HepG2 (cell line): ENCODE measurements around the gene ASGR1. TPM values are rescaled to one million over a fixed set of nuclear protein-coding genes. Genes with fewer than 3 reads are reported as not detected.

Experiments used
- ARID2 ChIP-seq: sonication (generic); formaldehyde crosslinking; IDR thresholded peaks from 2 replicates; pipeline ENCODE4 v1.8.1; 2022; ENCODE audit warnings: mild to moderate bottlenecking, missing genetic modification reagents, borderline replicate concordance
- ATF7-NPFF ChIP-seq: sonication (generic); formaldehyde crosslinking; IDR thresholded peaks from 2 replicates; pipeline ENCODE4 v1.8.1; 2023; ENCODE audit warnings: mild to moderate bottlenecking, low read depth, missing genetic modification reagents, moderate library complexity
- FOXO1 ChIP-seq: sonication (generic); formaldehyde crosslinking; IDR thresholded peaks from 2 replicates; pipeline ENCODE4 v1.4.0; 2020; ENCODE audit warnings: missing genetic modification reagents
- IRF1 ChIP-seq: sonication (generic); formaldehyde crosslinking; IDR thresholded peaks from 2 replicates; pipeline ENCODE4 v1.4.0; 2020; ENCODE audit warnings: low read depth, mild to moderate bottlenecking, missing genetic modification reagents
- MIXL1 ChIP-seq: IDR thresholded peaks from 2 replicates; pipeline ENCODE4 v1.6.1; 2016
- NPAS2 ChIP-seq: sonication (generic); formaldehyde crosslinking; IDR thresholded peaks from 2 replicates; pipeline ENCODE4 v1.8.0; 2022; ENCODE audit warnings: mild to moderate bottlenecking, missing genetic modification reagents, borderline replicate concordance
- PPARG ChIP-seq: conservative IDR thresholded peaks from 2 replicates; pipeline ENCODE4 v1.6.1; 2016; ENCODE audit warnings: missing biosample characterization, missing genetic modification reagents
- PRDM10 ChIP-seq: sonication (generic); formaldehyde crosslinking; IDR thresholded peaks from 2 replicates; pipeline ENCODE4 v1.4.0; 2020; ENCODE audit warnings: low read depth, missing genetic modification reagents
- SALL1 ChIP-seq: sonication (generic); formaldehyde crosslinking; IDR thresholded peaks from 2 replicates; pipeline ENCODE4 v1.8.0; 2022; ENCODE audit warnings: mild to moderate bottlenecking, missing genetic modification reagents
- SMARCC2 ChIP-seq: fragments of 450-650 bp; IDR thresholded peaks from 2 replicates; pipeline ENCODE4 v1.6.1; 2017; ENCODE audit warnings: antibody characterized with exemption, mild to moderate bottlenecking
- ZFP41 ChIP-seq: sonication (generic); formaldehyde crosslinking; IDR thresholded peaks from 2 replicates; pipeline ENCODE4 v1.4.0; 2020; ENCODE audit warnings: mild to moderate bottlenecking, missing genetic modification reagents, borderline replicate concordance
- ZNF34 ChIP-seq: sonication (generic); formaldehyde crosslinking; IDR thresholded peaks from 2 replicates; pipeline ENCODE4 v1.4.0; 2020; ENCODE audit warnings: mild to moderate bottlenecking, missing genetic modification reagents, borderline replicate concordance
- ZNF350 ChIP-seq: sonication (generic); formaldehyde crosslinking; IDR thresholded peaks from 2 replicates; pipeline ENCODE4 v1.4.0; 2020; ENCODE audit warnings: mild to moderate bottlenecking, low read depth, missing genetic modification reagents, borderline replicate concordance
- ZNF605 ChIP-seq: sonication (generic); formaldehyde crosslinking; IDR thresholded peaks from 2 replicates; pipeline ENCODE4 v1.8.0; 2022; ENCODE audit warnings: mild to moderate bottlenecking, missing genetic modification reagents
- ZNF678 ChIP-seq: sonication (generic); formaldehyde crosslinking; IDR thresholded peaks from 2 replicates; pipeline ENCODE4 v1.4.0; 2020; ENCODE audit warnings: mild to moderate bottlenecking, missing genetic modification reagents
- ZNF891 ChIP-seq: sonication (generic); formaldehyde crosslinking; IDR thresholded peaks from 2 replicates; pipeline ENCODE4 v1.5.0; 2020; ENCODE audit warnings: mild to moderate bottlenecking, missing genetic modification reagents
- polyA plus RNA-seq, 8 experiments: library from polyadenylated mRNA; depleted of rRNA in 3 of 8; stranded (reverse) in 7 of 8; unstranded in 1 of 8; fragments of >200 nt; fragmentation: Illumina TruSeq in 4 of 8; extraction: Trizol in 4 of 8; gene quantifications; 2 replicates each; pipeline versions ENCODE4 v1.2.1 to v1.2.3, GENCODE V29; 2011 to 2016; ENCODE audit warnings: low read depth in 4 of 8, missing spikeins in 1 of 8, mixed read lengths in 1 of 8; ENCODE audit not compliant: insufficient read depth in 1 of 8
- total RNA-seq, 5 experiments: library from RNA; depleted of rRNA; stranded (reverse); fragments of >200 nt; fragmentation: Illumina TruSeq; extraction: Trizol; gene quantifications; 2 replicates each; pipeline ENCODE4 v1.2.3, GENCODE V29; 2016; ENCODE audit warnings: low read depth in 1 of 5
- TF ChIP-seq, protein P1 (sequence below): sonication (generic); formaldehyde crosslinking; IDR thresholded peaks from 2 replicates; pipeline ENCODE4 v1.4.0; 2020; ENCODE audit warnings: missing genetic modification reagents
- TF ChIP-seq, protein P2 (sequence below): sonication (generic); formaldehyde crosslinking; IDR thresholded peaks from 2 replicates; pipeline ENCODE4 v1.5.0; 2020; ENCODE audit warnings: missing genetic modification reagents
- TF ChIP-seq, protein P3 (sequence below): sonication (generic); formaldehyde crosslinking; IDR thresholded peaks from 2 replicates; pipeline ENCODE4 v1.5.0; 2020; ENCODE audit warnings: mild to moderate bottlenecking, missing genetic modification reagents, borderline replicate concordance

The ASGR1 gene
- total and polyA plus RNA-seq, 2 of the 13 experiments (the other 11 are each of a cell fraction or from before 2014, with no cell fraction given), result 353 to 796 TPM

GRCh38 chr17:7138800-7139381 lies 40.3 kb downstream of the ASGR1 start (continued):
- TF ChIP-seq PRDM10 (CRISPR knock-in tag) (no peak), ATF7-NPFF (CRISPR knock-in tag) (no peak), ZFP41 (CRISPR knock-in tag) (no peak), SMARCC2 (no peak), ARID2 (no peak), ZNF891 (CRISPR knock-in tag) (no peak), MIXL1 (no peak), ZNF350 (CRISPR knock-in tag) (no peak), SALL1 (CRISPR knock-in tag) (peak; percentile 41; the same call in 1 of the 2 replicates), ZNF34 (CRISPR knock-in tag) (no peak), NPAS2 (CRISPR knock-in tag) (no peak), ZNF605 (CRISPR knock-in tag) (0 out of 2 replicates have a peak, but pooled peaks have one; percentile 28), IRF1 (no peak), ZNF678 (CRISPR knock-in tag) (no peak), PPARG (CRISPR knock-in tag) (no peak), FOXO1 (CRISPR knock-in tag) (no peak)
- TF ChIP-seq, protein P1, sequence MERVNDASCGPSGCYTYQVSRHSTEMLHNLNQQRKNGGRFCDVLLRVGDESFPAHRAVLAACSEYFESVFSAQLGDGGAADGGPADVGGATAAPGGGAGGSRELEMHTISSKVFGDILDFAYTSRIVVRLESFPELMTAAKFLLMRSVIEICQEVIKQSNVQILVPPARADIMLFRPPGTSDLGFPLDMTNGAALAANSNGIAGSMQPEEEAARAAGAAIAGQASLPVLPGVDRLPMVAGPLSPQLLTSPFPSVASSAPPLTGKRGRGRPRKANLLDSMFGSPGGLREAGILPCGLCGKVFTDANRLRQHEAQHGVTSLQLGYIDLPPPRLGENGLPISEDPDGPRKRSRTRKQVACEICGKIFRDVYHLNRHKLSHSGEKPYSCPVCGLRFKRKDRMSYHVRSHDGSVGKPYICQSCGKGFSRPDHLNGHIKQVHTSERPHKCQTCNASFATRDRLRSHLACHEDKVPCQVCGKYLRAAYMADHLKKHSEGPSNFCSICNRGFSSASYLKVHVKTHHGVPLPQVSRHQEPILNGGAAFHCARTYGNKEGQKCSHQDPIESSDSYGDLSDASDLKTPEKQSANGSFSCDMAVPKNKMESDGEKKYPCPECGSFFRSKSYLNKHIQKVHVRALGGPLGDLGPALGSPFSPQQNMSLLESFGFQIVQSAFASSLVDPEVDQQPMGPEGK (CRISPR knock-in tag), result 0 out of 2 replicates have a peak, but pooled peaks have one; percentile 38
- TF ChIP-seq, protein P2, sequence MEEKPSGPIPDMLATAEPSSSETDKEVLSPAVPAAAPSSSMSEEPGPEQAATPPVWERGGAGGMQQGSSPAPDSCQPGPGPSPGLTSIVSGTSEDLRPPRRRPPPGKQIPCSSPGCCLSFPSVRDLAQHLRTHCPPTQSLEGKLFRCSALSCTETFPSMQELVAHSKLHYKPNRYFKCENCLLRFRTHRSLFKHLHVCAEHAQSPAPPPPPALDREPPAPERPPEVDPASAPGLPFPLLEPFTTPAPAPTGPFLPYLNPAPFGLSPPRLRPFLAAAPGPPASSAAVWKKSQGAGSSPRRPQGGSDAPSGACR (CRISPR knock-in tag), result no peak
- TF ChIP-seq, protein P3, sequence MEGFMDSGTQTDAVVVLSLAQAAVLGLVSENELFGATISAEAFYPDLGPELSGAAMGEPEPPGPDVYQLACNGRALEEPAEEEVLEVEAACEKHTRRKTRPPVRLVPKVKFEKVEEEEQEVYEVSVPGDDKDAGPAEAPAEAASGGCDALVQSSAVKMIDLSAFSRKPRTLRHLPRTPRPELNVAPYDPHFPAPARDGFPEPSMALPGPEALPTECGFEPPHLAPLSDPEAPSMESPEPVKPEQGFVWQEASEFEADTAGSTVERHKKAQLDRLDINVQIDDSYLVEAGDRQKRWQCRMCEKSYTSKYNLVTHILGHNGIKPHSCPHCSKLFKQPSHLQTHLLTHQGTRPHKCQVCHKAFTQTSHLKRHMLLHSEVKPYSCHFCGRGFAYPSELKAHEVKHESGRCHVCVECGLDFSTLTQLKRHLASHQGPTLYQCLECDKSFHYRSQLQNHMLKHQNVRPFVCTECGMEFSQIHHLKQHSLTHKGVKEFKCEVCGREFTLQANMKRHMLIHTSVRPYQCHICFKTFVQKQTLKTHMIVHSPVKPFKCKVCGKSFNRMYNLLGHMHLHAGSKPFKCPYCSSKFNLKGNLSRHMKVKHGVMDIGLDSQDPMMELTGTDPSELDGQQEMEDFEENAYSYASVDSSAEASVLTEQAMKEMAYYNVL, result no peak
